Activated gamma-delta T cell treated with anti-CD3 and anti-CD28 coated beads, Interleukin-2, amount 50 U/mL, for 16 hours (primary cell): ENCODE results near the gene STARD6.
"Not testable (repeated sequence)": the region's sequence is repeated elsewhere in the genome, so short reads cannot be mapped to it uniquely, and the experiment has no call there.

Experiments
- DNase-seq: peaks from one replicate; pipeline ENCODE4 v3.0.0-alpha.2; 2020; ENCODE audit warnings: low read depth

Gene STARD6

DNA sequence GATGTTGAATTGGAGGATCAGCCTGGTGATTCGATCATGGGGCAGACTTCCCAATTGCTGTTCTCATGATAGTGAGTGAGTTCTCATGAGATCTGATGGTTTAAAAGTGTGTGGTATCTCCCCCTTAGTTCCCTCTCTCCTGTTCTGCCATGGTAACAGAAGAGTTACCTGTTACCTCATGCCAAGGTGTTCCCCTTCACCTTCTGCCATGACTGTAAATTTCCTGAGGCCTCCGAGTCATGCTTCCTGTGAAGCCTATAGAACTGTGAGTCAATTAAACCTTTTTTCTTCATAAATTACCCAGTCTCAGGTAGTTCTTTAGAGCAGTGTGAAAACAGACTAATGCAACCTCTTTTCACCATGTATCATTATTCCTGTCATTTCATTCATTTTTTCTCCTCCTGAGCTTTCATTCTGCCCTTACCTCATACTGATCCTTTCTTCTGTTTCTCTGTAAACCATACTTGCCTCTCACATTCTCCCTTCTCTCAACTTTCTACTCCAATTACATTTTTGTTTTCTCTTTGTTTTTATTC lies 22.0 kb downstream of the STARD6 start:
- no peak for DNase-seq

DNA sequence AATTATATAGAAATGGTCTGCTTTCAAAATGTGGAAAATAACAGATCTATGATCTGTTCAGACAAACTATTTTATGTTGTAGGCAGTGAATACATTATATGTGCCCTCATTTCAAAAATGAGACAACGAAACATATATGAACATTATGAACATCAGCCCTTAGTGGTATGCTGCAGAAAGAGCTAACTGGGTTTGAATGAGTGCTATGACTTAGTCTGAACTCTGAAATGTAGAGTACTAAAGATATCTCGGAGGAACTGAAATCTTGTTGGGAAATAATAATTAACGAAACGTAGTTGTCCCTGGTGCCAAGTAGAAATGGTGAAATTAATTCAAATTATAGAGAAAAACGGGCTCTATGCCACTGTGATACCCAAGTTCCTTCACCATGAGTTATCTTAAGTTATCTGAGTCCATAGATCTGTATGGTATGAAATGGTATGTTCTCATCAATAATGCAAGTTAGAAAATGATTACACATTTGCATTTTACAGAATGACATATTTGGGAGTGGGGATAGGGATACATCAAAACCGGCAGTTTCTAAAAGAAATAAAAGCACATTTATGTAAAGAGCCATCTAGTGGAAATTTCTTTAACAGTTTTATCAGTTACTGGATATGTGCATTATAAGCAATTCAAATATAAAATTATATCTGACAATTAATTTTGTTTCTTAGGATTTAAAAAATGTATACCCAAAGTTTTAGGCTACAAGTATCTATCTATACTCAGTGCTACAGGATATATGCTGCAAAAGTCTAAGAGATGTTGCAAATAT lies 26.7 kb downstream of the STARD6 start:
- DNase-seq: no peak

DNA sequence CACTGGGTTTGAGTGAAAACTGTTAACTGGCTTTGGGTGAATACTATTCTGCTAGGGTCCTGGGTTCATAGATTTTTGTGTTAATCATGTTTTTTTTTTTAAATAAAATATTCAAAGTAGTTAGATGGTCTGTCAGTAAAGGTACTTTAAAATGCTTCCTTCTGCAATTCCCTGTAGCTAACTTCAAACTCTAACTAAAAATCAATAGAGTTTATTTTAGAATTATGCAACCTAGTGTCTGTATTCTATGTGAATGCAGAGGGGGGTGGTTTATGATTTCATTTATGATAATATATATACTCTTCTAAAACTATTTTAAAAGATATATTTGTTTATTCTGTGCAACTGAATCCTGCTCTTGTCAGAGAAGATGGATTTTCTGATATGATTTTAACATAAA lies 27.9 kb downstream of the STARD6 start:
- DNase-seq: no peak

DNA sequence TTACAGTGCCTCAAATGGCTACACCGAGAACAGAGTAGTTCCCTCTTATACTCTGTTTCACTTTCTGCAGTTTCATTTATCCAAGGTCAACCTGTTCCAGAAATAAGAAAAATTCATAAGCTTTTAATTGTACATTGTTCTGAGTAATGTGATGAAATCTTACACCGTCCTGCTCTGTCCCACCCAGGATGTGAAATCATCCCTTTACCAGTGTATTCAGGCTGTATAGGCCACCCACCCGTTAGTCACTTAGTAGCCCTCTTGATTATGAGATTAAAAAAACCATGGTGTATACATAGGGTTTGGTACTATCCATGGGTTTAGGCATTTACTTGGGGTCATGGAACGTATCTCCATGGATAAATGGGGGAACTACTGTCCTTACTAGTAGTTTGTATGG lies 29.8 kb downstream of the STARD6 start:
- DNase-seq: no peak

DNA sequence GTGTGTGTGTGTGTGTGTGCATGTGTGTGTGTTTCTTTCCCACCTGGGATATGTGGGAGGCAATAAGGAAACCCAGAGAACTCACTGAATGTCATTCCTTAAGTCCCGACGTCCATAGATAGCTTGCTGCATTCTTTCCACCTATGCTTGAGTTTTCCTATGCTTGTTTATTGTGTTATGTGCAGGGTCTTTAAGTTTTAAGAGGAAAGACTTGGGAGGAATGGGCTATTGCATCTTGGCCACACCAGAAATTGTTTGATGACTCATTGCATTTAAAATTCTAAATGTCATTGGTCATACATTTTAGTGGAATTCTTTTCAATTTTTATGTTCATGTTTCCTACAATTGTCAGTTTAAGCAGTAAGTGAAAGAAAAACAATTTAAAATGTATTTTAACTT lies 33.7 kb downstream of the STARD6 start:
- DNase-seq: no peak

DNA sequence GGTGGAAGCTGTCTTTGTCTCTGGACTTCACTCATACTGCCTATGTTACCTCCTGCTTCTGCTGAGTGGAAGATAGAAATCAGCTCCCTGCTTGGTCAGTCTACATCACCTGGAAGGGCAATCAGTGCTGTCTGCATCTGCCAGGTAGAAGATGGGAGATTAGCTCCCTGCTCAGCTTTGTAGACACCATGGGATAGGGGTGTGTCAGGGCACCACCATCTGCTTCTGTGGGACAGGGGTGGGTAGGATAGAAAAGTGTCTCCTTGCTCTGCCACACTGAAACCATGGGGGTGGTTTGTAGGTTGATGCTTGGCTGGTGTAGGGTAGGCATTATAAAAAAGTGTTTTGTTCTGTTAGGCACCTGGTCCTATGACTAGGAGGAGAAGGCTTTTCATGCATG lies 34.1 kb downstream of the STARD6 start:
- no peak for DNase-seq

DNA sequence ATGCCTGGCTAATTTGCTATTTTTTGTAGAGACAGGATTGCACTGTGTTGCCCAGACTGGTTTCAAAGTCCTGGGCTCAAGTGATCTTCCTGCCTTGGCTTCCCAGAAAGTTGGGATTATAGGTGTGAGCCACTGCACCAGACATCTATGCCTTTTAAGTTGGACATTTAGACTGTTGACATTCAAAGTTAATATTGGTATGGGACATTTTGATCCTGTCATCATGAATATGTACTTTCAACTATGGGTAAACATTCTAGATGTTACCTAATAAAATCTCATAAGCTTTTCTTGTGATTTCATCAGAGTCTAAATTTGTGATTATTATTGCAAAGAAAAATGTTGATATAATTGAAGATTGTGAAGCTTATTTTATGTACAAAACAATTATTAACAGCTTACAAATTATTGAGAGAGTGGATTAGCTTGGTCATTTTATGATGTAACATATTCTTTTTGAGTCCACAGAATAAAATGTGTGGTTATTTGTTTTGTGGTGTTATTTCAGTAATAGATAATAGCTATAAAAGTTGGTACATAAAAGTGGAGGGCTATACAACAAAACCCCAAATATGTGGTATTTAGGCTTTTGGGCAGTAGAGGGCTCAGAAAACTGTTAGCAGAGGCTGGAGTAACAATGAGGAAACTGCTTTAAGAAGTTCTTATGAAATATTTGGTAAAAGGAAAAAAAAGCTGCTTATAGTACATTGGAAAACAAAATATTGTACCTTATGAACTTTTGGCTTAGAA lies 41.4 kb downstream of the STARD6 start:
- no peak for DNase-seq

DNA sequence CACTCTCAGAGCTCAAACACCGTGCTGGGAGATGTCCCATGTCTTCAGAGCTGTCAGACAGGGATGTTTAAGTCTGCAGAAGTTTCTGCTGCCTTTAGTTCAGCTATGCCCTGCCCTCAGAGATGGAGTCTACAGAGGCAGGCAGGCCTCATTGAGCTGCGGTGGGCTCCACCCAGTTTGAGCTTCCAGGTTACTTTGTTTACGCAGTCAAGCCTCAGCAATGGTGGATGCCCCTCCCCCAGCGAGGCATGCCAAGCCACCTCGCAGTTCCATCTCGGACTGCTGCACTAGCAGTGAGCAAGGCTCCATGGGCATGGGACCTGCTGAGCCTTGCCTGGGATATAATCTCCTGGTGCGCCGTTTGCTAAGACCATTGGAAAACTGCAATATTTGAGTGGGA lies 48.1 kb downstream of the STARD6 start:
- DNase-seq: not testable (repeated sequence)

DNA sequence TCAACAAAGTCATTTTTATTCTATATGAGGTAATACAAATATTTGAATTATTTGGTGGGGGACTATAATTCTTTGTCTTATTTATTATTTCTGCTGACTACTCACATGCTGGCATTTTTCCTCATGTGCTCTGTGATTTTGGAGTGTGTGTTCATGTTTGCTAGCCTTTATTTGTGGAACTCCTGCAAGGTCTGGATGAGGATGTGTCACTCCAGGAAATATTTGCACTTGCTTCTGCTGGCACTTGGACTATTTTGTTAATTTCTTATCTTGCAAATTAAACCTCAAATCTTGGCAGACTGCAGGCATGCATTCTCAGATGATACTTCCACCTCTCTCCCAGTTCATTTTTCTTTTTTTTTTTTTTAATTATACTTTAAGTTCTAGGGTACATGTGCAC lies 54.2 kb downstream of the STARD6 start:
- DNase-seq: no peak

DNA sequence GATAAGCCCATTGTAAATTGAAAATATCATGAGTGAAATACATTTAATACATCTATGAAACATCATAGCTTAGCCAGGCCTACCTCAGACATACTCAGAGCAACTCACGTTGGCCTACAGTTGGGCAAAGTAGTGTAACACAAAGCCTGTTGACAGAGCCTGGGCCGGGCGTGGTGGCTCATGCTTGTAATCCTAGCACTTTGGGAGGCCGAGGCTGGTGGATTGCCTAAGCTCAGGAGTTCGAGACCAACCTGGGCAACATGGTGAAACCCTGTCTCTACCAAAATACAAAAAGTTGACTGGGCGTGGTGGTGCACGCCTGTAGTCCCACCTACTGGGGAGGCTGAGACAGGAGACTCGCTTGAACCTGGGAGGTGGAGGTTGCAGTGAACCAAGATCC lies 58.7 kb downstream of the STARD6 start:
- DNase-seq: not testable (repeated sequence)

DNA sequence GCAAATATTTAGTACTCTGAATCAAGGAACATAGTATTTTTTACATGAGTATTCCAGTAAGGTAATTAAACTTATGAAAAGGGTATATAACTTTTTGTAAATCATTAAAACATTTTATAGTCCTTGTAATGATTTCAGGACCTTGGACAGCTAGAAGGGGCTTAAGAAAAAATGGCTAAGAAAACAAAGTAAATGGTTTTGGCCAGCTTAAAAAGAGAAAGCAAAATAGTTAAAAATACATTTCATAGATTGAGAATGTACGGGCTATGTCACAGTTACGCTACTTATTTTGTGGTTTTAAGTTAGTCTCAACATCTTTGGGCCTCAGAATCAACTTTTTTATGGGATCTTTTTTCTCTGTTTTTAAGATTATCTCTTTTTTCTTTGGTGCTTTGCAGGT lies 61.6 kb downstream of the STARD6 start:
- no peak for DNase-seq

DNA sequence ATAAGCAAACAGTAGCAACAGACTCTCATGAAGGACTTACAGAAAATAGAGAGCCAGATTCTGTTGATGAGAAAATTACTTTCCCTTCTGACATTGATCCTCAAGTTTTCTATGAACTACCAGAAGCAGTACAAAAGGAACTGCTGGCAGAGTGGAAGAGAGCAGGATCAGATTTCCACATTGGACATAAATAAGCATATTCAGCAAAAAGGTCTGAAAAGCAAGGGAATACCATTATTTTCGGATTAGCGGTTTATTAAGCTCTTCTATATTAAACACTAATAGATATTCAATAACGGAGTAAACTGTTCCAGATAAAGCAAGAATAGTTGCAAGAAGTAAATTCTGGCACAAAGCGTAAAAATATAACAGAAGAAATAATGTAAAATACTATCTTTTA lies 63.4 kb downstream of the STARD6 start:
- DNase-seq: no peak

DNA sequence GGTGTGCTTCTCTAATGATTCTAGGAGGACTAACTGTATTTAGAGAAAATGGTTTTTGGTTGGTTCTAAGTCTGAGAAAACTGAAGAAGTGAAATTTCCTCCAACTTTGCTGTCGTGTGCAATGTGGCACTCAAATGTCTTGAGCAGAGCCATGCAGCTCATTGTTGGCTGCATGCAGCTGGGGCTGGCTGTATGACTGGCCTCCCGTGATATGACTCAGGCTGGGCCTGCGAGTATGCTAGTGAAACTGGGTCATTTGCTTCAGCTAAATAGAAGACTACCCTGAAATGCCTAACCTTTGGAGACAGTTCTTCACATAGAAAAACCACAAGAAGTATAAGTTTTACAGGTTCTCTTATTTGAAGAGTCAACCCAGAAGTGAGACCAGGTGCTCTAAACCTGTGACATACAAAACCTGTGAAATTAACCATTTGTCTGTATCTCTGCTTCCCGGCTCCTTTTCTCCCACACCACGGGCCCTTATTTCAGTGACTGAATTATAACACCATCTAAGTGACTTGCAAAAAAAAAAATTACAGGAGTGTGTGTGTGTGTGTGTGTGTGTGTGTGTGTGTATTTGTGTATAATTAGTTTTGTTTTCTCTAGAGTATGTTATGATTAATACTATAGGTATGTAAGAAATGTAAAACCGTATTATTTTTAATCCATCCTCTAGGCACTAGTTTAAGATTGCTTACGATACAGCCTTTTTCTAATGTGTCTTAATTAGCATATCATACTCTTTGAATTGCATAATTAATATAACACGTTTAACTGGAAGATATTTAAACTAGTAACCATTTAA lies 72.5 kb downstream of the STARD6 start:
- DNase-seq: no peak

DNA sequence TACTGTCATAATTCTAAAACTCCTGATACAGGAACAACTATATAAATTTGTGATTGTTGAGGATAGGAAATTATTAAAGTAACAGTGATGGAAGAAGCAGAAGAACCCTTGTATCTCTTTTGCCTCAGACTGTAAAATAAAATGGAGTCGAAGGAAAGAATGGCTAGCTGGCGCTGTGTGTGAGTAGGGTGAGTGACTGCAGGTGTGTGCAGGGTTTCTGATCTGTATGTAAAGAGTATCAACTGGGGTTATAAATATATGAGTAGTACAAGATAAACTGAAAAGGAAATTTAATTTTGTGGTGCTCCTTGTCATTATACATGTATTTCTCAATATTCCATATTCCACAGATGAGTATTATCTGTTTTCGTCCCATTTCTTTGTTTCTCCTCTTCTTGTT lies 73.1 kb downstream of the STARD6 start:
- no peak for DNase-seq

DNA sequence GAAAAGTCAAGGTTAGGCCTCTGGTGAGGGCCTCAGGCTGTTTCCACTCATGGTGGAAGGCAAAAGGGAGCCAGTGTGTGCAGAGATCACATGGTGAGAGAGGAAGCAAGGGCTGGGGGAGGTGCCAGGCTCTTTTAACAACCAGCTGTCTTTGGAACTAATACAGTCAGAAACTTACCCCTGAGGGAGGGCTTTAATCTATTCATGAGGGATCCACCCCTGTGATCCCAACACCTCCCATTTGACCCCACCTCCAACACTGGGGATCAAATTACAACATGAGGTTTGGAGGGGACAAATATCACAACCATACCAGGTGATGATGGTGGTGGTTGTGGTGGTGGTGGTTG lies 77.5 kb downstream of the STARD6 start:
- DNase-seq: no peak

DNA sequence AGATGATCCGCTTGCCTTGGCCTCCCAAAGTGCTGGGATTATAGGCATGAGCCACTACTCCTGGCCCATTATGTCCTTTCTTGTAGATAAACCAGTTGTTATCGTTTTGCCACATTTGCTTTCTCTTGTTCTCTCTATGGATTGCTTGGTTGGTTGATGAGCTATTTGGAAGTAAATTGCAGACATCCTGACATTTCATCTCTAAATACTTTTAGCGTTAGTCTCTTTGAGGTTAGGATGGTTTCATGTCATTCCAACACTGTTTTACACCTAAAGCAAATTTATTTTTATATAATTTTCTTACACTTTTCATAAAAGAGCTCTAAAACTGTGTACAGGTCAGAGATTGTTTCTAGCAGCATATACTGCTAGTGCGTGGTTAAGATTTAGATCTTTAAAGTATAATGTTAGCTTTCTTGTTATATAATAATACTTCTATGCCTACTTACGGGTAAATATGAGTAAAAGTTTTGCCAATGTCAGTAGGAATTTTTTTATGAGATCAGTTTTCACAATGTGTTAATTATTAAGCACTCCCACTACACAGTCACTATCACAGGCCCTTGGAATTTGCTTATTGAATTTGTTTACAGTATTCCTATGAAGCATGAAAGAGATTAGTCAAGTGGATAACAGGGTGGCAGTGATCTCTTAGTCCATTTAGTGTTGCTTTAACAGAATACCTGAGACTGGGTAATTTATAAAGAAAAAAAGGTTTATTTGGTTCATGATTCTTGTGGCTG lies 78.0 kb downstream of the STARD6 start:
- no peak for DNase-seq

DNA sequence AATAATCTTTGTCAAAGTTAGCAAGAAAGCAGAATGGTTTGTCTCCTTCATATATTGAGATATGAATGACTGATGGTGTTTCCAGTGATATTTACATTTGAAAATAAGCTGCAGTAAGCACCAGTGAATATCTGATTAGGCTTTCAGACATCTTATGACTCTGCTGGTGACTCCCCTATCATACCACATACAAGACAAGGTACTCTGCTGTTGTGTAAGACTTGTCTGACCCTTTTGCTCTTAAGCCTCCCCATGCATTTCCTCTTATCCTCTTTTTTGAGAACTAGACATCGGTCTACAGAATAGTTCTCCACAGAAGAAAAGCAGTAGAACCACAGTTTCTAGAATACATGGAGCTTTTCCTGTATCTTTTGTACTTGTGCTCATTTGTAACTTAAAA lies 79.0 kb downstream of the STARD6 start:
- no peak for DNase-seq

DNA sequence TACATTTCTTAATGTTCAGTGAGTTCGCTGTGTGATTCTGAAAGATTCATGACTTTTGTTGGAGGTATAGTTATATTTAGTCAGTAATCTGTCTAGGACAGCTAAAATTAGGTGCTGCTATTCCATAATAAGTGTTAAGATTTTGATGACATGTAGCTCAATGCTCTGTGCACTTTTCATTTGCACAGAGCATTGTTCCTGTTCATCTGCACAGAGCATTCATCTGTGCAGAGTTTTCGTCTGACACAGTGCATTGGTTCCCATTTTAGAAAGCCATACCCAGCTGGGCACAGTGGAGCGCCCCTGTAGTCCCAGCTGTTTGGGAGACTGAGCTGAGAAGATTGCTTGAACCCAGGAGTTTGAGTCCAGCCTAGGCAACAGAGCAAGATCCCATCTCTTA lies 79.8 kb downstream of the STARD6 start:
- no peak for DNase-seq
